GM21825 (cell line): ENCODE data around the gene CDCA3.
"Not testable (repeated sequence)": the region's sequence is repeated elsewhere in the genome, so short reads cannot be mapped to it uniquely, and the experiment has no call there.

Experiments
- ATAC-seq: cut with Tn5 transposase; IDR thresholded peaks from one replicate; pipeline ENCODE4 v1.9.1; 2021; ENCODE audit warnings: mild to moderate bottlenecking, moderate library complexity; ENCODE audit not compliant: unreplicated experiment

CDCA3 gene

DNA sequence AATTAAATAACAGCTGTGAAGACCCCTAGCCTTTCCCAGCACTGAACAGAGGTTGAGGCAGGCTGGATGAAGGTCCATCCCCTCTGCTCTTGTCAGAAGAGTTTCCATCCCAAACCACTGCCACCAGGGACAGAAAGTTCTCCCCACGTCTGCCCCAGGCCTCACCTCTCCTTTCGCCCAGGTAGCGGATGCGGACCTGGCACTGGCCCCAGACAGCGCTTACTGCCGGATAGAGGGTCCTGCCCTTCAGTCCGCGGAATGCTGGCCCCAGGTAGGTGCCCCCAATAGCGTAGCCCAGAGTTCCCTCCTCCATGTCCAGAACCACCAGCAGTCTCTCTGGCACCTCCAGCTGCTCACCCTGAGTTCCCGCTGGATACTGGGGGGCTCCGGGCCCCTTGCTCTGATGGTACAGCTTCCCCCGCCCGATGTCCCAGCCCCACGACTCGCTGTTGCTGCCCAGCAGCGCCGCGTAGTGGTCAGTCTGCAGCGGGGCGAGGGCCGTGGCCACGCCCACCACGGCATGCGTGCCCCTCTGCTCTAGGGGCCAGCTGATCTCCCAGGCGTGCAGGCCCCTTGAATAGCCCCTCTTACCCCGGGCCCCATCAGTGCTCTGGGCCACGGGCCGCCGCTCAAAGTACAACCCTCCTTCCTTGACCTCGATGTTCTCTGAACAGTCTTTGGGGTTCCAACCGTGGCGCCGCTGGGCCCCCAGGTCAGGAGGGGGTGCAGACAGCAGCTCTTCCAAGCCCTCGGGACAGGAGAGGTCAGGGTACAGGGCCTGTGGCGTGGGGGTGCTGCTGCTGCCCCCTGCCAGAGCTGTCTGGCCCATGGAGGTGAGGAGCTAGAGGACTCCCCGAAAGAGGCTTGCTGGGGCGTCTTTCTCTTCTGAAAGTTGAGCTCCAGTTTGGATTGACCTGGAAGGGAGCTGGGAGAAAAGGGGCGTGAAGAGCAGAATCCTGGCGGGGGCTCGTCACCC, 21.3 kb upstream of the CDCA3 start:
- ATAC-seq: peak; percentile 39

- no peak for ATAC-seq
Measured at GRCh38 chr12:6871052-6871957, 20.2 kb upstream of the CDCA3 start.

DNA sequence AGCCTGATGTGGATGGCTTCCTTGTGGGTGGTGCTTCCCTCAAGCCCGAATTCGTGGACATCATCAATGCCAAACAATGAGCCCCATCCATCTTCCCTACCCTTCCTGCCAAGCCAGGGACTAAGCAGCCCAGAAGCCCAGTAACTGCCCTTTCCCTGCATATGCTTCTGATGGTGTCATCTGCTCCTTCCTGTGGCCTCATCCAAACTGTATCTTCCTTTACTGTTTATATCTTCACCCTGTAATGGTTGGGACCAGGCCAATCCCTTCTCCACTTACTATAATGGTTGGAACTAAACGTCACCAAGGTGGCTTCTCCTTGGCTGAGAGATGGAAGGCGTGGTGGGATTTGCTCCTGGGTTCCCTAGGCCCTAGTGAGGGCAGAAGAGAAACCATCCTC, 19.2 kb upstream of the CDCA3 start:
- ATAC-seq: not testable (repeated sequence)

DNA sequence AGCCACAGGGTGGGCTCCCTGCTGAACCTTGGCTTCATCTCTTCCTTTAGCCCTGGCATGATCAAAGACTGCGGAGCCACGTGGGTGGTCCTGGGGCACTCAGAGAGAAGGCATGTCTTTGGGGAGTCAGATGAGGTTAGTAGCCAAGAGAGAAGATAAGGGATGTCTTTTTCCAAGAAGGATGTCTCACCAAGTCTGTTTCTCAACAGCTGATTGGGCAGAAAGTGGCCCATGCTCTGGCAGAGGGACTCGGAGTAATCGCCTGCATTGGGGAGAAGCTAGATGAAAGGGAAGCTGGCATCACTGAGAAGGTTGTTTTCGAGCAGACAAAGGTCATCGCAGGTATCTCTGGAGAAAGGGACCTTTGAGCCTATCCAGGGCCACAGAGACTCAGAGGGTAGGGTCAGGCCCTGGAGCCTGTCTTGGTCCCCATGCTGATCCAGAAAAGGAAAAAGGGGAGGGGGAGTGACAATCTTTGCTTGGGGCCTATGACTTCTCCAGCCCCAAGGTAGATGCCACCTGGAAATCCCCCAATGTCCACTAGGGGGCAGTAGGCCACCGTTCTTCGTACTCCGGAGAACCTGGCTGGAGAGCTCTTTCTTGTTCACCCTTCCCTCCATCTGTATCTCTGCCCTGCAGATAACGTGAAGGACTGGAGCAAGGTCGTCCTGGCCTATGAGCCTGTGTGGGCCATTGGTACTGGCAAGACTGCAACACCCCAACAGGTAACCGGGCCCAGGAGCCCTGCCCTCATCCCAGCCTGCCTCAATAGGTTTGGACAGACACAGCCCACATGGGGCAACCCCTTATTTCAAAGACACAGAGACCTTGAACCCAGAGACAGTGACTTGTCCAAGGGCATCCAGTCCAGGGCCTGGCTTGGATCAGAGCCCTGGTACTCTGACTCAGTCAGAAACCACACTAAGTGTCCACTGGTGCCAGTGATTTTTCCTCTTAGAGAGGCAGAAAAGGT, 18.2 kb upstream of the CDCA3 start:
- ATAC-seq: no peak

GRCh38 chr12:6868211-6869048, 17.3 kb upstream of the CDCA3 start:
- ATAC-seq: no peak

DNA sequence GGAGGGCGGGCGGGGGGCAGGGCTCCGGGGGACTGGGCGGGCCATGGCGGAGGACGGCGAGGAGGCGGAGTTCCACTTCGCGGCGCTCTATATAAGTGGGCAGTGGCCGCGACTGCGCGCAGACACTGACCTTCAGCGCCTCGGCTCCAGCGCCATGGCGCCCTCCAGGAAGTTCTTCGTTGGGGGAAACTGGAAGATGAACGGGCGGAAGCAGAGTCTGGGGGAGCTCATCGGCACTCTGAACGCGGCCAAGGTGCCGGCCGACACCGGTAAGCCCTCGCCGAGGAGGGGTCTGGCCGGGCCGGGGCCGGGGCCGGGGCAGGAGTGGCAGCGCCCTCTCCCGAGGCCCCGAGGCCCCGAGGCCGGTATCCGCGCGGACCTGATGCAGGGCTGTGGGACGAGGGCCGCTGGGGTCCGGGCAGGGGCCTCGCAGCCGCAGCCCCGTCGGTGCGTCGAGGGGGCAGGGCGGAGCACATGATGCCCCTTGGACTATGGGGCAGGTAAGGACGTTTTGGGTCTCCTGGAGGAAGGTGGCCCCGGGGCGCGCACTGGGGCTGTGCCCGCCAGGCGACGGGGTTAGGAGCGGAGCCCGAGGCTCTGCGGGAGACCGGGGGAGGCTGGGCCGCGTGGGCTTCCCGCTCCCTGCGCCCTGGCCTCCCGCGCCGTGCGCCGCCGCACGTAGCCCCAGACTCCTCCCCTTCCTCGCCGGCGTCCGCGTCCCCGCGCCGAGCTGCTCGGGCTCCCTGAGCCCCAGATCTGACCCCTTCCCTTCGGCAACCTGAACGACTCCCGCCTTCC, 16.5 kb upstream of the CDCA3 start, which contains the start of gene TPI1:
Gene TPI1 (plus strand): TSS at position 119 of the 798 bp plus-strand sequence. CDS start 36 bp downstream, at position 155.
- peak; percentile 47 for ATAC-seq

GRCh38 chr12:6866920-6867412, 15.9 kb upstream of the CDCA3 start:
- ATAC-seq: peak; percentile 2

- ATAC-seq: no peak
Measured at GRCh38 chr12:6866163-6866919, 15.3 kb upstream of the CDCA3 start.

DNA sequence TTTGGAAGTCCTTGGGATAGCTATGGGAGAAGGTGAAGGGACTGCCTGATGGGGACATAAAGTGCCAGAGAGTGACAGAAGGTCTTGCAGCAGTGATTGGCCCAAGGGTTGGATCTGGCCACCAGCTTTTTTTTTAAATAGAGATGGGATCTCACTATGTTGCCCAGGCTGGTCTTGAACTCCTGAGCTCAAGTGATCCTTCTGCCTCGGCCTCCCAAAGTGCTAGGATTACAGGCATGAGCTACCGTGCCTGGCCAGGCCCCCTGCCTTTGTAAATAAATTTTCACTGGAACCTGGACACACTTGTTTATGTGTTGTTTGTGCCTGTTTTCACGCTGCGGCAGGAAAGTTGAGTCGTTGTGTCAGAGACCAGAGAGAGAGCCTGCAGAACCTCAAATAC, 14.2 kb upstream of the CDCA3 start:
- not testable (repeated sequence) for ATAC-seq

DNA sequence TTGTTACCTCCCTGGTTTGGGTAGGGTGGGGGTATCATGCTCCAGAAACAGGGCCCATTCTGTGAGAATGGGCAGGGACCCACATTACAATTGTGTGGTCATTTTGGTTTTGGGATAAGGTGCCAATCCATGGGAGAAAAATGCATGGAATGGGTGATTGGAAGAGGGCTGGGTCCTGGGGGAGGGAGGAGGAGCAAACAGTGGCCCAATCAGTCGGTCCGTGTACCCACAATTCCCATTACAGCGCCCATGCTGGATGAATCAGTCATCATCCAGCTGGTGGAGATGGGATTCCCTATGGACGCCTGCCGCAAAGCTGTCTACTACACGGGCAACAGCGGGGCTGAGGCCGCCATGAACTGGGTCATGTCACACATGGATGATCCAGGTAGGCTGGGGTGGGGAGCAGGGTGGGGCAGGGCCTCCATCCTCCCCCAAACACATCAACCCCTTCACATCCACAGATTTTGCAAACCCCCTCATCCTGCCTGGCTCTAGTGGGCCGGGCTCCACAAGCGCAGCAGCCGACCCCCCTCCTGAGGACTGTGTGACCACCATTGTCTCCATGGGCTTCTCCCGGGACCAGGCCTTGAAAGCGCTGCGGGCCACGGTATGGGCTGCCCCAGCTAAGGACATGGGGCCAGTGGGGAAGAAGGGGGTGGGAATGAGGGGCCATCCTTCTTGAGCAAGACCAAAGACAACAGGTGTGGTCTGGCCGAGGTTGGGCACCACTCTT, 12.7 kb upstream of the CDCA3 start:
- no peak for ATAC-seq

DNA sequence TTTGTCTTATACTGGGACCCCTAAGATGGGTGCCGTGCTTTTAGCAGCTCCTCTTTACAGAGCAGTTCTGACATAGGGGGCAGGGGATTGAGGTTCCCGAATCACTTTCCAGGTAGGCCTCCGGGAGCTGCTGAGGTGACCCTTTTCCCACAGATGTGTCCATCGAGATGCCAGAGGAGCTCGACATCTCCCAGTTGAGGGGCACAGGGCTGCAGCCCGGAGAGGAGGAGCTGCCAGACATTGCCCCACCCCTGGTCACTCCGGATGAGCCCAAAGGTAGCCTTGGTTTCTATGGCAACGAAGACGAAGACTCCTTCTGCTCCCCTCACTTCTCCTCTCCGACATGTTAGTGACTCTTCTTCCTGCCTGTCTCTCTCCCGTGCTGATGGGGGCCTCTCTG, 11.9 kb upstream of the CDCA3 start:
- ATAC-seq: no peak

DNA sequence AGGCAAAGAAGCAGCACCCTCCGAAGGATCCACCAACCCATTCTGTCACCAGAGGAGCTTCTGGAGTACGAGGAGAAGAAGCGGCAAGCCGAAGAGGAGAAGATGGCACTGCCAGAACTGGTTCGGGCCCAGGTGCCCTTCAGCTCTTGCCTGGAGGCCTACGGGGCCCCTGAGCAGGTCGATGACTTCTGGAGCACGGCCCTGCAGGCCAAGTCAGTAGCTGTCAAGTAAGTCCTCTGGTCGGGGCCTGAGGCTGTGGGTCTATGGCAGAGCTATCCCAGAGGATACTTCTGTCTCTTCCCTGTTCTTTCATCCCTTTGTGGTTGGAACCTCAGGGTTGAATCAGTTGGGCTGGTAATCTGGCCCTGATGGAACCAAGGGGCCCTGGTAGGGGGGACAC, 10.3 kb upstream of the CDCA3 start:
- no peak for ATAC-seq

GRCh38 chr12:6860942-6861341, 9.9 kb upstream of the CDCA3 start:
- ATAC-seq: no peak

GRCh38 chr12:6860116-6860515, 9.0 kb upstream of the CDCA3 start:
- no peak for ATAC-seq

DNA sequence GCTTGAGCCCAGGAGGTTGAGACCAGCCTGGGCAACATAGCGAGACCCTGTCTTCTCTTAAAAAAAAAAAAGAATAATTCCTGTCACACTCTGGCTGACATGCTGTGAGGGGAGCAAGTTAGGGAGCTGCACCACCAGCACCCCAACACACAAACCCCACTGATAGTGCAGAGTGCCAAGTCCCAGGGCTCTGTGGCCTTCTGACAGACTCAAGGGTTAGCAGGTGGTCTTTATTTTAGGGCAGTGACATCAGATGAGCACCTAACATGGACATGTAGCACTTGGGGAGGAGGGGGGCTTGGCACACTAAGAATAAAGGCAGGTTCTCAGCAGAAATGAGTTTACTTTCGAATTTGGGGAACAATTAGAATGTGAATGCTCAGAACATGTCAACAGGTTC, 7.7 kb upstream of the CDCA3 start:
- ATAC-seq: no peak

DNA sequence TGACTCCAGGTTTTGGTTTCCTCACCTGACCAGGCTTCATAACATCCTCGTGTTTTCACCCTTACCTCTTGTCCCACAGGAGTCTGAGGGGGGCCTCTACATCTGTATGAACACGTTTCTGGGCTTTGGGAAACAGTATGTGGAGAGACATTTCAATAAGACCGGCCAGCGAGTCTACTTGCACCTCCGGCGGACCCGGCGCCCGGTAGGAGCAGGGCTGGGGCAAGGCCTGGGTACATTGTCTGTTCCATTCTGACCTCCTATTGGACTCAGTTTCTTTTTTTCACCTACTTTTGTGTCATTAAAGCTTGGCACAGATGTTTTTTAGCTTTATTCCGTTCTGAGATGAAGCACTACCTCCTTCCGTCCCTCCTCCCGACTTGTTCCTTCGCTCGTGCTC, 4.2 kb upstream of the CDCA3 start:
- ATAC-seq: no peak

- no peak for ATAC-seq
Measured at GRCh38 chr12:6854036-6854435, 3.0 kb upstream of the CDCA3 start.
